GM19395 (cell line): Measurements from ENCODE around the gene SP140L.
"Not testable (repeated sequence)": the region's sequence is repeated elsewhere in the genome, so short reads cannot be mapped to it uniquely, and the experiment has no call there.

Source experiments
- ATAC-seq: cut with Tn5 transposase; IDR thresholded peaks from one replicate; pipeline ENCODE4 v1.9.1; 2021; ENCODE audit warnings: mild to moderate bottlenecking, moderate library complexity; ENCODE audit not compliant: unreplicated experiment

Gene SP140L

GRCh38 chr2:230417436-230417835 is 90.4 kb downstream of the SP140L start:
- no peak for ATAC-seq

DNA sequence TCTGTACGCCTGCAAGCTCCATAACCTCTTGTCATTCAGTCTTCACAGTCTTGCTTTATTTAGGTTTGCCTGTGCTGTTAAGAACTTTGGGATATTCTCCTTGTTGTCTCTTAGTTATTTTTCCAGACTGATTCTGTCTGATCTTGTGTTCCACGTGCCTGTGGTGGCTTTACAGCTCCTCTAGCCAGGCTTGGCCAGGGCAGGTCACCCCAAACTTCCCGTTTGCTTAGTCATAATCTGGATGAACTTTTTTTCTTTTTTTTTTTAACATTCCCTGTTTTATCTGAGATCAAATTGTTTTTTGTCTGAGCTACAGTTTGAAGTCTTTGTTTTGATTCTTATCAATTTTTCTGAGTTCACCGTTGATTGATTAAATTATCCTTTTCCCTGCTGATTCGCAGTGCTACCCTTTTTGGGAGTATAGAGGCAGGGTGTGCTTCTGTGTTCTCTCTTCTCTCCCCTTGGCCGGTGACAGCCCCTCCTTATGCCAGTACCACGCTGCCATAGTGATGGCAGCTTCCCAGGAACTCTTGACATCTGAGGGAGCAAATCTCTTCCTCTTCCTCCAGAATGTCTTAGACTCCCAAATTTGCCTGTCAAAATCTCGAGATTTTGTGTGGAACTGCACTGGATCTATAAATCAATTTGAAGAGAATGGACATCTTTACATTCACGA is 91.5 kb downstream of the SP140L start:
- no peak for ATAC-seq

DNA sequence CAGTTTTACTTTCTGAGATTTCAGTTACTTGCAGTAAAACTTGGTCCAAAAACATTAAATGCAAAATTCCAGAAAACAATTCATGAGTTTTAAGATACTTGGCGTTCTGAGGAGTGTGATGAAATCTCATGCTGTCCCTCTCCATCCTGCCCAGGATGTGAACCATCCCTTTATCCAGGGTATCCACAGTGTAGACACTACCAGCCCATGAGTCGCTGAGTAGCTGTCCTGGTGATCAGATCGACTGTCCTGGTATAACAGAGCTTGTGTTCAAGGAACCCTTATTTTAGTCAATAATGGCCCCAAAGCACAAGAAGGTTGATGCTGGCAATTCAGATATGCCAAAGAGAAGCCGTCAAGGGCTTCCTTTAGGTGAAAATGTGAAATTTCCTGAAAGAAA is 92.2 kb downstream of the SP140L start:
- no peak for ATAC-seq

- ATAC-seq, result no peak
Measured at GRCh38 chr2:230422149-230422548, 95.2 kb downstream of the SP140L start.

- no peak for ATAC-seq
Measured at GRCh38 chr2:230423851-230424458, 97.0 kb downstream of the SP140L start.

DNA sequence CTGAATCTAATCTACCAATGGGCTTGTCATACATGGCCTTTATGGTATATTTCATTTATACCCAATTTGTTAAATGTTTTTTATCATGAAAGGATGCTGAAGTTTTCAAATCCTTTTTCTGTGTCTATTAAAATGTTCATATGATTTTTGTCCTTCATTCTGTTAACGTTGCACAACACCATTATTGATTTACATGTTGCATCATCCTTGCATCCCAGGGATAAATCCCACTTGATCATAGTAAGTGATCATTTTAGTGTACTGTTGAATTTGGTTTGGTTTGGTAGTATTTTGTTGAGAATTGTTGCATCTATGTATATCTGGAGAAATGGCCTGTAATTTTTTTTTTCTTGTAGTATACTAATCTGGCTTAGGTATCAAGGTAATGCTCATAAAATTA is 98.4 kb downstream of the SP140L start:
- ATAC-seq, result no peak

DNA sequence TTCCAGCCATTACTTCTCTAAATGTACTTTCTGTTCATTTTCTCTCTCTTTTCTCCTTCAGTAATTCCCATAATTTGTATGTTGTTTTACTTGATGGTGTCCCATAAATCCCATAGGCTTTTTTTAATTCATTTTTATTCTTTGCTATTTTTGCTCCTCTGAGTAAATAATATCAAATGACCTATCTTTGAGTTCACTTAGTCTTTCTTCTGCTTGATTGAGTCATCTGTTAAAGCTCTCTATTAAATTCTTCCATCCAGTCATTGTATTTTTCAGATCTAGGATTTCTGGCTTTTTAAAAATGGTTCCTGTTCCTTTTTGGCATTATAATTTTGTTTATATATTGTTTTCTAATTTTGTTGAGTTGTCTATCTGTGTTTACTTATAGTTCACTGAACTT is 102.5 kb downstream of the SP140L start:
- no peak for ATAC-seq

GRCh38 chr2:230430957-230431910 is 104.2 kb downstream of the SP140L start:
- no peak for ATAC-seq

- no peak for ATAC-seq
Measured at GRCh38 chr2:230434677-230435324, 107.8 kb downstream of the SP140L start.

DNA sequence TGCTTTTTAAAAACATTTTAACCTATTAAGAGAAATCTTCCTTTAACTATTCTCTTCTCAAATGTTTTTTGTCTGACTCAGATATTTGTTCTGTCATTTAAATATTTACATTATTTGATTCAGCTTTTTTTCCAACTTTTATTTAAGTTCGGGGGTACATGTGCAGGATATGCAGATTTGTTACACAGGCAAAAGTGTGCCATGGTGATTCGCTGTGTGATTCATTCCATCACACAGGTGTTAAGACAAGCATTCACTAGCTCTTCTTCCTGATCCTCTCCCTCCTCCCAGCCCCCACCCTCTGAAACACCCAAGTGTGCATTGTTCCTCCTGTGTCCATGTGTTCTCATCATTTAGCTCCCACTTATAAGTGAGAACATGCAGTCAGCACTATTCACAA is 108.4 kb downstream of the SP140L start:
- ATAC-seq, result no peak

GRCh38 chr2:230439121-230439520 is 112.1 kb downstream of the SP140L start:
- not testable (repeated sequence) for ATAC-seq

- no peak for ATAC-seq
Measured at GRCh38 chr2:230439590-230439989, 112.6 kb downstream of the SP140L start.

- peak; percentile 52 for ATAC-seq
Measured at GRCh38 chr2:230441227-230441897, 114.4 kb downstream of the SP140L start.

- ATAC-seq, result no peak
Measured at GRCh38 chr2:230443541-230443940, 116.5 kb downstream of the SP140L start.

- no peak for ATAC-seq
Measured at GRCh38 chr2:230444832-230445231, 117.8 kb downstream of the SP140L start.

DNA sequence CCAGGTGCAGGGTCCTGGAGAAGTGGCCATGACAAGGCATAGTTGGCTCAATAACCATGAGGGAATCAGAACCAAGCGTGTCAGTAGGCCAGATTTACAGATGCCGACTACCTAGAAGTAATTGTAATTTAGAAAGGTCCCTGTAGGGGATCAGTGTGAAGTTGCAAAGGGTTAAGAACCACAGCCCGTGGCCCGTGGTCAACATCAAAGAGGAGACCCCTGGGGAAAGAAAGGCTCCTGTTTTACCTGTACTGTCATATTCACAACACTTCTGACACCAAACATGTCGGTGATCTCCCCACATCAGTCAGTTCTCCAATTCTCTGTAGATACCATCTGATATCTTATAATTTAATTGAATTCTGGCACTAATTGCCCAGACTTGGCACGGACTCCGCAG is 120.0 kb downstream of the SP140L start:
- no peak for ATAC-seq

DNA sequence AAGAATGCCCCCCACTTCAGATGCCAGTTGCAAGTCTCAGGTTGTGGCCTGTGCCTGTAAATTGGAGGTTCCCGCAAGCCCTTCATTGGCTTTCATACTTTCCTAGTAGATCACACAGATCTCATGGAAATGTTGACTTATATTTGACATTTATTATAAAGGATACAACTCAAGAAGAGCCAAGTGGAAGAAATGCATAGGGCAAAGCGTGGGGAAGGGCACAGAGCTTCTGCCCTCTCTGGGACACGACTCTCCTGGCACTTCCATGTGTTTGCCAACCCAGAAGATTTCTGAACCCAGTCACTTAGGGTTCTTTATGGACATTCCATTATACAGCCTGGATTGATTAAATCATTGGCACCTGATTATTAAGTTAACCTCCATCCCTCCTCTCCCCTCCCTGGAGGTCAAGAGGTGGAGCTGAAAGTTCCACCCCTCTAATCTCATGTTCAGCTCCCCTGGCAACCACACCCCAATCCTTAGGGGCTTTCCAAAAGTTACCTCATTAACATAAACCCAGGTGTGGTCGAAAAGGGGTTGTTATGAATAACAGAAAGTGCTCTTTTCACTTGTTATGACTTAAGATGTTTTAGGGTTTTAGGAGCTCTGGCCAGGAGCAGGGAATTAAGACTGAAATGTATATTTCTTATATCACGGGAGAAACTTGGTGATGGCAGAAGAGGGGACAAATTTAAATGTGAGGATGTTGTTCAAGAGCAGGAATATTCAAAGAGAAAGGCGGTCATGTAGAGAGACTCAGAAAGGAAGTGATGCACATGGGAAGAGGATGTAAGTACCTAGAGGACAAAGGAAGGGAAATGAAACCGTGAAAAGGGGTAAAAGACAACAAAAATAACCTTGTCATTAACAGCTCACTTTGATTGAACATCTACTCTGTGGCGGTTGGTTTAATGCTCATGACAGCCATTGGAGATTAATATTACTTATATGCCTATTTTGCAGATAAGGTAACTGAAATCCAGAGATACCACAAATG is 120.8 kb downstream of the SP140L start:
- peak; percentile 87 for ATAC-seq

GRCh38 chr2:230449901-230450467 is 123.0 kb downstream of the SP140L start:
- no peak for ATAC-seq

DNA sequence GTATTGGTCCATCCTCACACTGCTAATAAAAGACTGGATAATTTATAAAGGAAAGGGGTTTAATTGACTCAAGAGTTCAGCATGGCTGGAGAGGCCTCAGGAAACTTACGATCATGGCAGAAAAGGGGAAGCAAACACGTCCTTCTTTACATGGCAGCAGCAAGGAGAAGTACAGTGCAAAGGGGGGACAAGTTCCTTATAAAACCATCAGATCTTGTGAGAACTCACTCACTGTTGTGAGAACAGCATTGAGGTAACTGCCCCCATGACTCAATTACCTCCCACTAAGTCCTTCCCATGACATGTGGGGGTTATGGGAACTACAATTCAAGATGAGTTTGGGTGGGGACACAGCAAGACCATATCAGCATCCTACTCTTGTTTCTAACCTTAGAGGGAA is 126.0 kb downstream of the SP140L start:
- no peak for ATAC-seq
